Hematopoietic multipotent progenitor cell treated with erythropoietin and hydrocortisone succinate and interleukin-3 and kit ligand, for 6 days (in vitro differentiated cells): ENCODE measurements around the gene LDHAL6B.

Experiments used
- DNase-seq: peaks from one replicate; pipeline ENCODE4 v3.0.0-alpha.2; 2015

Gene LDHAL6B

GRCh38 chr15:59255680-59256336 is 49.2 kb downstream of the LDHAL6B start:
- peak; percentile 78 for DNase-seq

- DNase-seq, result no peak
Measured at GRCh38 chr15:59256482-59256881, 49.8 kb downstream of the LDHAL6B start.

DNA sequence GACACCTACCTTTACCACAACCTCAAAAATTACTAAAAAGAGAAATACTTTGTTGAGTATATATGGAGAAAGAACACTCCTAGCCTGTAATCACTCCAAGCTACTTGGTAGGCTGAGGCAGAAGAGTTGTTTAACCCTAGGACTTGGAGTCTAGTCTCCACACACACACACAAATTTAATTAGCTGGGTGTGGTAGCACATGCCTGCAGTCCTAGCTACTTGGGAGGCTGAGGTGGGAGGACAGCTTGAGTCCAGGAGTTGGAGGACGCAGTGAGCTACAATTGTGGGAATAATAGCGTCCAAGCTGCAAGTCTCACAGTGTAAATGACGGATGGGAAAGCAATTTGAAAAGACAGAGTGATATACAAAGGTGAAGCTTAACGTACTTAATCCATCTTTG is 50.5 kb downstream of the LDHAL6B start:
- no peak for DNase-seq
